ENCODE measurements around the gene CLIC4. TPM values are rescaled to one million over a fixed set of nuclear protein-coding genes. Genes with fewer than 3 reads are reported as not detected.
A peak's percentile ranks its signal among the peaks of the same experiment; 100 is the strongest.
"Not testable (repeated sequence)": the region's sequence is repeated elsewhere in the genome, so short reads cannot be mapped to it uniquely, and the experiment has no call there.

CLIC4 gene
- total and polyA plus RNA-seq, 2 experiments from 2014 or later, result 136 to 361 TPM

DNA sequence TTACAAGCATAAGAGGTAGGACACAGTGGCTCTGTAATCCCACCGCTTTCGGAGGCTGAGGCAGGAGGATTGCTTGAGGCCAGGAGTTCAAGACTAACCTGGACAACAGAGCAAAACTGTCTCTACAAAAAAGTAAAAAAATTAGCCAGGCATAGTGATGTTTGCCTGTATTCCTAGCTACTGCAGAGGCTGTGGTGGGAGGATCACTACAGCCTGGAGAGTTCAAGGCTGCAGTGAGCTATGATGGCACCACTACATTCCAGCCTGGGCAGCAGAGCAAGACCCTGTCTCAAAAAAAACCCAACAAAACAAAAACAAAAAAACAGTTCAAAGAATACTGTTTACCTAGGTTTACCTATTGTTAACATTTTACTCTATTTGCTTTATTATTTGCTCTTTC, 37.4 kb downstream of the CLIC4 start:
- H3K9me3 ChIP-seq (ENCODE audit: low read depth), result no peaks in the 10 kb centered on the region
- TF ChIP-seq, protein P1, sequence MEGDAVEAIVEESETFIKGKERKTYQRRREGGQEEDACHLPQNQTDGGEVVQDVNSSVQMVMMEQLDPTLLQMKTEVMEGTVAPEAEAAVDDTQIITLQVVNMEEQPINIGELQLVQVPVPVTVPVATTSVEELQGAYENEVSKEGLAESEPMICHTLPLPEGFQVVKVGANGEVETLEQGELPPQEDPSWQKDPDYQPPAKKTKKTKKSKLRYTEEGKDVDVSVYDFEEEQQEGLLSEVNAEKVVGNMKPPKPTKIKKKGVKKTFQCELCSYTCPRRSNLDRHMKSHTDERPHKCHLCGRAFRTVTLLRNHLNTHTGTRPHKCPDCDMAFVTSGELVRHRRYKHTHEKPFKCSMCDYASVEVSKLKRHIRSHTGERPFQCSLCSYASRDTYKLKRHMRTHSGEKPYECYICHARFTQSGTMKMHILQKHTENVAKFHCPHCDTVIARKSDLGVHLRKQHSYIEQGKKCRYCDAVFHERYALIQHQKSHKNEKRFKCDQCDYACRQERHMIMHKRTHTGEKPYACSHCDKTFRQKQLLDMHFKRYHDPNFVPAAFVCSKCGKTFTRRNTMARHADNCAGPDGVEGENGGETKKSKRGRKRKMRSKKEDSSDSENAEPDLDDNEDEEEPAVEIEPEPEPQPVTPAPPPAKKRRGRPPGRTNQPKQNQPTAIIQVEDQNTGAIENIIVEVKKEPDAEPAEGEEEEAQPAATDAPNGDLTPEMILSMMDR (IDR thresholded peaks at IDR 0.05; ENCODE audit: low read depth, low read length), result no peak
- no peak for DNase-seq (ENCODE audit: low read depth in 1 of 2, low spot score in 1 of 2)
- no peak overlapping the region for H3K4me3 ChIP-seq
- H3K4me1 ChIP-seq (ENCODE audit: low read depth), result peaks cover 6% of the 10 kb centered on the region
- no peaks in the 10 kb centered on the region for H3K36me3 ChIP-seq
- no peak overlapping the region for H3K27ac ChIP-seq
- H3K27me3 ChIP-seq, result no peaks in the 10 kb centered on the region

DNA sequence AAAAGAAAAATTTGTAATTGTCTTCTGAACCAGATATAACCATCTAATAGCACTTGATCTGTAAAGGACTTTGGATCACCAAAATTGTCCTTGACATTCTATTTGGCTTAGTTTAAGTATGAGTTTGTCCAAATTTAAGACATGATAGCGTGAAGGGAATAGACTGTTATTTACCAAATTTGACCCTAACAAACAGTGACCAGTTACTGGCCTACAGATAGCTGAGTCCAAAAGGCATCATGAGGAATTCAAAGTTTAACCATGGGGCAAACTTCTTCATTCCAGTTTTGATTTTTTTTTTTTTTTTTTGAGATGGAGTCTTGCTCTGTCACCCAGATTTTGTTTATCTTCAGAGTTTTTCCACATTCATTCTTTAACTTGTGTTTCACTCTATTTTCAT, 38.5 kb downstream of the CLIC4 start:
- H3K27ac ChIP-seq, result no peak overlapping the region
- no peaks in the 10 kb centered on the region for H3K36me3 ChIP-seq
- H3K27me3 ChIP-seq, result no peaks in the 10 kb centered on the region
- TF ChIP-seq, protein P1 (IDR thresholded peaks at IDR 0.05; ENCODE audit: low read depth, low read length), result no peak
- no peak for DNase-seq (ENCODE audit: low read depth in 1 of 2, low spot score in 1 of 2)
- no peak overlapping the region for H3K4me3 ChIP-seq
- no peaks in the 10 kb centered on the region for H3K9me3 ChIP-seq (ENCODE audit: low read depth)
- H3K4me1 ChIP-seq (ENCODE audit: low read depth), result peaks cover 1% of the 10 kb centered on the region

DNA sequence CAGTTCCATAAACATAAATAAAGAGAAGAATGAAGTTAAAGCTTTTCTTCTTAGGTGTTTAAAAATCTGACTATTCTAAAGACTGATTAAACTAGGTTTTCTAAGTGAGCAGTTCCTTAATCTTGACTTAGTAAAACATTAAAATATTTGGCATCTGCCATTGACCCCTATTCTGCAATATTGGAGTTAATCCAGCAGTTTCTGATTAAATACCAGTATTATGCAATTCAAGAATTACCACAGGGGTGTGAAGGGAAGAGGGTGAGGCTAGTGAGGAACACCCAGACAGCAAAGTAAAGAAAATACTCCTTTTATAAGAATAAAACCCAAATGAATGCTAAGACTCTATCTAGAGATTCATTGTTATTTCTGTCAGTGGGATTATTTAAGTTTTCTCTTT, 40.9 kb downstream of the CLIC4 start:
- Histone ChIP-seq H3K27me3 (no peaks in the 10 kb centered on the region), H3K36me3 (no peaks in the 10 kb centered on the region), H3K4me1 (ENCODE audit: low read depth) (no peaks in the 10 kb centered on the region), H3K4me3 (no peak overlapping the region), H3K27ac (no peak overlapping the region), H3K9me3 (ENCODE audit: low read depth) (no peaks in the 10 kb centered on the region)
- peak in 1 of 2 donors; percentile 82 for DNase-seq (ENCODE audit: low read depth in 1 of 2, low spot score in 1 of 2)
- TF ChIP-seq, protein P1 (IDR thresholded peaks at IDR 0.05; ENCODE audit: low read depth, low read length), result no peak

DNA sequence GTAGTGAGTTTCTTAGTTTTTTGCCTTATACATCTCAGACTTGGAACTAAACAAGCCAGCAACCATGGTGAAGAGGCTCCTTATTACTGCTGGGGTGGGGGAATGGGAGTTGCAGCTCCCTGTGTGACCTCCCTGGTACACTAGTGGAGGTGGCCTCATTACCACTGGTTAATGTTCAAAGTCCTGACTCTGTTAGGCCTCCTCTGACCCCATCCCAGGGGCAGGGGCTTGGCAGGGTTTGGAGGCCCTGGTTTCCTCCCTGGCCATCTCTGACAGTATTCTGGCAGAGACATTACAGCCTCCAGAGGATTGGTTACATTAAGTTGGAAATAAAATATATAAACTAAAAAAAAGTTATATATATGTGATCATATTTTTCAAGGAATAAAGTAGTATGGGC, 45.2 kb downstream of the CLIC4 start:
- Histone ChIP-seq H3K27ac (no peak overlapping the region), H3K27me3 (no peaks in the 10 kb centered on the region), H3K4me3 (no peak overlapping the region), H3K36me3 (no peaks in the 10 kb centered on the region), H3K4me1 (ENCODE audit: low read depth) (peaks cover 24% of the 10 kb centered on the region), H3K9me3 (ENCODE audit: low read depth) (no peaks in the 10 kb centered on the region)
- DNase-seq (ENCODE audit: low read depth in 1 of 2, low spot score in 1 of 2), result no peak
- TF ChIP-seq, protein P1 (IDR thresholded peaks at IDR 0.05; ENCODE audit: low read depth, low read length), result no peak

DNA sequence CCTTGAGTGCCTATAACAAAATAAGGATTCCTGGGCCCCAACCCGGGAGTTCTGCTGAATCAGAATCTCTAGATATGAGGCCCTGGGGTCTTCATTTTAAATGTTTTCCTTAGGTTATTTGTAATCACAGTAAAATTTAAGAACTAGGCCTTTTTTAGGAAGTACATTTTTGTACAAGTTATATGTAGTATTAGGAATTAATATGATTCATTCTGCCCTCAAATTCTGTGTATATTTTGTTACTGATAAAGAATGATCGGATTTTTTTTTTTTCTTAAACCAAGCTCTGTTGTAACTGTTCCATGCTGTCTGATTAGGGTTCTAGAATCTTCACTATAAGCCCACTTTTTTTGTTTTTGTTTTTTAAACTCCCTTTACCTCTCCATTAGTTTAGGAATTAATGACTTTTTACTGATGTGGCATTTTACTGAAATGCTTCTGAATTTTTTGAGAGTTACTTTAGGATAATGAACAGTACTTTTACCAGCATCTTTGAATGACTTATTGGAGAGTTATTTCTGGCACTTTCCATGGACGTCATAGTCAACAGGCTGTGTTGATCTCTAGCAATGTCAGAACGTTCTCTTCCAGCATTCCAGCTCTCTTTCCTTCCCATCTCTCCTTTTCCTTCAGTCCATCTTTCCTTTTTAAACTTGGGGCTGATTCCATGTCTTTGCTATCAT, 48.3 kb downstream of the CLIC4 start:
- TF ChIP-seq, protein P1 (IDR thresholded peaks at IDR 0.05; ENCODE audit: low read depth, low read length), result no peak
- DNase-seq (ENCODE audit: low read depth in 1 of 2, low spot score in 1 of 2), result peak in 1 of 2 donors; percentile 81
- Histone ChIP-seq H3K9me3 (ENCODE audit: low read depth) (no peaks in the 10 kb centered on the region), H3K27me3 (no peaks in the 10 kb centered on the region), H3K4me3 (no peak overlapping the region), H3K36me3 (peaks cover 8% of the 10 kb centered on the region), H3K27ac (peak overlapping the region; percentile 78), H3K4me1 (ENCODE audit: low read depth) (peaks cover 24% of the 10 kb centered on the region)

DNA sequence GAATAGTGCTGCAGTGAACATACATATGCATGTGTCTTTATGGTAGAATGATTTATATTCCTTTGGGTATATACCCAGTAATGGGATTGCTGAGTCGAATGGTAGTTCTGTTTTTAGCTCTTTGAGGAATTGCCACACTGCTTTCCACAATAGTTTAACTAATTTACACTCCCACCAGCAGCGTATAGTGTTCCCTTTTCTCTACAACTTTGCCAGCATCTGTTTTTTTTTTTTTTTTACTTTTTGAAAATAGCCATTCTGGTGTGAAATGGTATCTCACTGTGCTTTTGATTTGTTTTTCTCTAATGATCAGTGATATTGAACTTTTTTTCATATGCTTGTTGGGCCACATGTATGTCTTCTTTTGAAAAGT, 48.9 kb downstream of the CLIC4 start:
- not testable (repeated sequence) for H3K9me3 ChIP-seq (ENCODE audit: low read depth); DNase-seq (ENCODE audit: low read depth in 1 of 2, low spot score in 1 of 2)
- H3K27ac ChIP-seq, result peak overlapping the region; percentile 78

More for the DNA sequence above, 48.9 kb downstream of the CLIC4 start:
- H3K4me3 ChIP-seq, H3K36me3 ChIP-seq, H3K27me3 ChIP-seq: not testable (repeated sequence)
- H3K4me1 ChIP-seq (ENCODE audit: low read depth), result peaks cover 24% of the 10 kb centered on the region

Data from cardiac muscle cell (in vitro differentiated cells and primary cell).